ENCODE data around the gene CIROP.

The CIROP gene

GRCh38 chr14:23104591-23105347, at the start of gene CIROP:
Gene CIROP (minus strand): TSS chr14:23104989. CDS start chr14:23104920, 69 bp downstream.
- no peak for DNase-seq

- DNase-seq = peak; percentile 32
Observed at GRCh38 chr14:23153851-23154796, 49.3 kb upstream of the CIROP start.

GRCh38 chr14:23151342-23151741, 46.6 kb upstream of the CIROP start:
- DNase-seq = no peak

- no peak for DNase-seq
Observed at GRCh38 chr14:23149745-23150144, 45.0 kb upstream of the CIROP start.

GRCh38 chr14:23148591-23149249, 43.9 kb upstream of the CIROP start:
- no peak for DNase-seq

GRCh38 chr14:23147676-23148075, 42.9 kb upstream of the CIROP start:
- DNase-seq = peak; percentile 83

GRCh38 chr14:23146980-23147379, 42.2 kb upstream of the CIROP start:
- DNase-seq = no peak

GRCh38 chr14:23146351-23146910, 41.6 kb upstream of the CIROP start:
- DNase-seq = no peak

GRCh38 chr14:23145794-23146350, 41.1 kb upstream of the CIROP start:
- no peak for DNase-seq

- no peak for DNase-seq
Observed at GRCh38 chr14:23143911-23144310, 39.1 kb upstream of the CIROP start.

GRCh38 chr14:23142826-23143225, 38.0 kb upstream of the CIROP start:
- no peak for DNase-seq

- DNase-seq = no peak
Observed at GRCh38 chr14:23141706-23142444, 37.1 kb upstream of the CIROP start.

GRCh38 chr14:23140371-23140770, 35.6 kb upstream of the CIROP start:
- DNase-seq = no peak

GRCh38 chr14:23139874-23140273, 35.1 kb upstream of the CIROP start:
- no peak for DNase-seq

GRCh38 chr14:23137813-23138535, 33.2 kb upstream of the CIROP start:
- DNase-seq = no peak

- peak; percentile 64 for DNase-seq
Observed at GRCh38 chr14:23137192-23137812, 32.5 kb upstream of the CIROP start.

GRCh38 chr14:23136566-23137133, 31.9 kb upstream of the CIROP start:
- no peak for DNase-seq

GRCh38 chr14:23132970-23133369, 28.2 kb upstream of the CIROP start:
- DNase-seq = no peak

GRCh38 chr14:23131482-23131881, 26.7 kb upstream of the CIROP start:
- no peak for DNase-seq

- no peak for DNase-seq
Observed at GRCh38 chr14:23130871-23131270, 26.1 kb upstream of the CIROP start.
